ENCODE measurements around the gene TBC1D12.

DNA sequence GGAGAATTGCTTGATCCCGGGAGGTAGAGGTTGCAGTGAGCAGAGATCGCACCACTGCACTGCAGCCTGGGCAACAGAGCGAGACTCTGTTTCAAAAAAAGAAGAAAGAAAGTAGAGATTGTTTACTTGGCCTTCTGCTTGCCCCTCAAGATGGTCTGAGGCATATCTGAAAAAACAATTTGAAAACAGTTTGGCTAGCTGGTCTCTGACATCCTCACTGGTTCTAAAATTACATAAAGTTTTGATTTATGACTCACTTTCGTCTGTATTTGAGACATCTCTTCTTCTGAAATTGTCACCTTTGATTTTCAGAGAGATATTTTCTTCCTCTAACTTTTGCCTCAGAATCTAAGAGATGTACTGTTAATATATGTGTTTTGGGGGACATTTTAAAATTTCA lies 93.7 kb downstream of the TBC1D12 start:
- TF ChIP-seq, protein P1, sequence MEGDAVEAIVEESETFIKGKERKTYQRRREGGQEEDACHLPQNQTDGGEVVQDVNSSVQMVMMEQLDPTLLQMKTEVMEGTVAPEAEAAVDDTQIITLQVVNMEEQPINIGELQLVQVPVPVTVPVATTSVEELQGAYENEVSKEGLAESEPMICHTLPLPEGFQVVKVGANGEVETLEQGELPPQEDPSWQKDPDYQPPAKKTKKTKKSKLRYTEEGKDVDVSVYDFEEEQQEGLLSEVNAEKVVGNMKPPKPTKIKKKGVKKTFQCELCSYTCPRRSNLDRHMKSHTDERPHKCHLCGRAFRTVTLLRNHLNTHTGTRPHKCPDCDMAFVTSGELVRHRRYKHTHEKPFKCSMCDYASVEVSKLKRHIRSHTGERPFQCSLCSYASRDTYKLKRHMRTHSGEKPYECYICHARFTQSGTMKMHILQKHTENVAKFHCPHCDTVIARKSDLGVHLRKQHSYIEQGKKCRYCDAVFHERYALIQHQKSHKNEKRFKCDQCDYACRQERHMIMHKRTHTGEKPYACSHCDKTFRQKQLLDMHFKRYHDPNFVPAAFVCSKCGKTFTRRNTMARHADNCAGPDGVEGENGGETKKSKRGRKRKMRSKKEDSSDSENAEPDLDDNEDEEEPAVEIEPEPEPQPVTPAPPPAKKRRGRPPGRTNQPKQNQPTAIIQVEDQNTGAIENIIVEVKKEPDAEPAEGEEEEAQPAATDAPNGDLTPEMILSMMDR (conservative IDR thresholded peaks at IDR 0.05; ENCODE audit: low read length): no peak
- TF ChIP-seq EZH2phosphoT487 (IDR thresholded peaks at IDR 0.05; ENCODE audit: borderline replicate concordance, low read depth, low read length): no peak

All from OCI-LY7 (cell line).